Stimulated activated CD4-positive, alpha-beta T cell treated with anti-CD3 and anti-CD28 coated beads, Interleukin-15, amount 100 ng/mL, for 1 hour (primary cell): ENCODE measurements around the gene BROX.
"Not testable (repeated sequence)": the region's sequence is repeated elsewhere in the genome, so short reads cannot be mapped to it uniquely, and the experiment has no call there.

Source experiments
- DNase-seq, 2 donors: peaks; one replicate each; pipeline ENCODE4 v3.0.0-alpha.2; 2020; ENCODE audit warnings: low read depth in 1 of 2, low spot score in 1 of 2

The BROX gene, protein sequence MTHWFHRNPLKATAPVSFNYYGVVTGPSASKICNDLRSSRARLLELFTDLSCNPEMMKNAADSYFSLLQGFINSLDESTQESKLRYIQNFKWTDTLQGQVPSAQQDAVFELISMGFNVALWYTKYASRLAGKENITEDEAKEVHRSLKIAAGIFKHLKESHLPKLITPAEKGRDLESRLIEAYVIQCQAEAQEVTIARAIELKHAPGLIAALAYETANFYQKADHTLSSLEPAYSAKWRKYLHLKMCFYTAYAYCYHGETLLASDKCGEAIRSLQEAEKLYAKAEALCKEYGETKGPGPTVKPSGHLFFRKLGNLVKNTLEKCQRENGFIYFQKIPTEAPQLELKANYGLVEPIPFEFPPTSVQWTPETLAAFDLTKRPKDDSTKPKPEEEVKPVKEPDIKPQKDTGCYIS

GRCh38 chr1:222712253-222713090 is at the start of gene BROX, which contains the start of gene AIDA:
Gene BROX, plus strand, starts transcription at chr1:222712564. Its CDS starts 3,136 bp downstream, at chr1:222715700.
Gene AIDA, minus strand, starts transcription at chr1:222712491. Its CDS starts 174 bp downstream, at chr1:222712317.
- DNase-seq, result peak; percentile 92 to 98

DNA sequence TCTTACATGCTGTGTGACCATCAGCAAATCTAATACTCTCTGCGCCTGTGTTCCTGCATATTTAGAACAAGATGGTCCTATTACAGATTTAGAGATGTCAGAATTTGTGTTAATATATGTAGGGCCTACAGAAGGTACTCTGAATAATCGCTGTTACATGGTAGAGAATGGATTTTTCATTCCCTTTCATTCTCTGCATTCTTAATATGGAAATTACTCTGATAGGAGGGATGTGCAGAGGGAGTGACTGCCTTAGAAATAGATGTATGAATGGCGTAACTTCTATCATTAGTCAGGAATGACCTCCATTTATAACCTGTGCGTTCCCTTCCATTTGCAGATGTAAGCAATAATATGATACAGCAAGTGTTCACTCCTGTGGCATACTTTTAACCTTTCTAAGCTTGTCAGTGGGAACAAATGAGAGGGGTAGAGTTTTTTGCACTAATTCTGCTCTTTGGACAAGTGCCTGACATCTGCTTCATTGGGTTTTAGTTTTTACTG is 48.9 kb upstream of the BROX start:
- no peak for DNase-seq

DNA sequence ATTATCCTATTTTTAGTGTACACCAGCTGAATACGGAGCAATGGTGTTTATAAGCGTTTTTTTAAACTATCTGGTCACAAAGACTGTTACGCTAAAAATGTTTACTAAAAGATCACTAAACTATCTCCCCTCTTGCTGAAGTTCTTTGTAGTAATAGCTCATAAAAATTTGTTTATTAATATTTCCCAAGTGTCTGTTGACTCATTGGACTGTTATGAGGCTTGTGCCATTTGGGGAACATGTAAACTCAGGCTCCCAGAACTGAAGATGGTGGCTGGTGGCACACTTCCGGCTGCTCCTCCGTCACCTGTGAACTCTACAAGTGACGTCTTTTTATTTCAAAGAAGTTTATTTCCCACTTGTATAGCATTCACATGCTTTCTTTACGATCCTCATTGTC is 46.4 kb upstream of the BROX start:
- no peak for DNase-seq

- not testable (repeated sequence) for DNase-seq
Measured at GRCh38 chr1:222668184-222668583, 44.2 kb upstream of the BROX start.

DNA sequence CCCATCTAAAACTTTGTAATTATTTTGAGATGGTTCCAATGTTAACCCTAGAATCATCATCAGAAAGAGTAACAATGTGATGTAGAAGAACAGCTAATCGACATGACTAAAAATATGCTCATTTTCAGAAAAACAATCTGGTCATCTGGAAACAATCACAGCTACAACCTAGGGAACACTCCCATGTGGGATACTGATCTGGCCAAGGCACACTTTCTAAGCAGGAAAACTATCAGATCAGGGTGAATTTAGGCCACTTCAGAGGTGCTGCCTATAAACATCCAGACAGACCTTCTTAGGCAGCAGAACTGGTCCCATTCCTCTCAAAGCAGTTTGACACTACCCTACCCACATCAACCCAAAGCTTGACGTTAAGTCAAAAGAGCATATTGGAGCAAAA is 43.3 kb upstream of the BROX start:
- not testable (repeated sequence) for DNase-seq

DNA sequence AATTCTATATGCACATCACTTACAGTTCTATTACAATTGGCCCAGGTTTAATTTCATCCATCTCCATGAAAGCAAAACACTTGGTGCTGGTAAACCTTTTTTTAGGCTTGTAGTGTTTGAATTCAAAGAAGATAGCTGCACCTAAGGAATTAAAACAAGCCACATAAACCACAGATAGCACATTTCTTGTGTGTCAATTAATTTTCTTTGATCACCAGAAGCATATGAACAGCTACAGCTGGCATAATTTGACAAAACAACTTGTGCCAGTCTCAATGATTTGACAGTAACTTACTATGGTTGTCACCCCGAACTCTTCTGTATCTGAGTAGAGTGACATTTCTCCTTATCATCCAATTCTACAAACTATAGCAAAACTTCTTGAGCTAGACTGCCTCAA is 42.3 kb upstream of the BROX start:
- no peak for DNase-seq

- no peak for DNase-seq
Measured at GRCh38 chr1:222680080-222680479, 32.3 kb upstream of the BROX start.

GRCh38 chr1:222691016-222691415 is 21.3 kb upstream of the BROX start:
- no peak for DNase-seq

DNA sequence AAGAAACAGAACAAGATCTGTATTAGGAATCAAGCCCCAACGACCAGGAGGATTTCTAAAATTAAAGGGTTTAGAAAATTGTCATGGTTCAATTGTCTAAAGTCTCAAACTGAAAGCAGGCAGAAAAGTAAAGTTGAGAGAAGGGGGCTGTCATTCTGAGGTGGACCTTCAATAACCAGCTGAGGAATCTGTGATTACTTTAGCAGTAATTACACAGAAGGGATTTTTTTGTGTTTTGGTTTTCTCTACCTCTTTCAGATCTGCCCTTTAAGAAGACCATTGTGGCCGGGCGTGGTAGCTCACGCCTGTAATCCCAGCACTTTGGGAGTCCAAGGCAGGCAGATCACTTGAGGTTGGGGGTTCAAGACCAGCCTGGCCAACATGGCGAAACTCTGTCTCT is 17.4 kb upstream of the BROX start:
- no peak for DNase-seq

- DNase-seq, result no peak
Measured at GRCh38 chr1:222696741-222697140, 15.6 kb upstream of the BROX start.

DNA sequence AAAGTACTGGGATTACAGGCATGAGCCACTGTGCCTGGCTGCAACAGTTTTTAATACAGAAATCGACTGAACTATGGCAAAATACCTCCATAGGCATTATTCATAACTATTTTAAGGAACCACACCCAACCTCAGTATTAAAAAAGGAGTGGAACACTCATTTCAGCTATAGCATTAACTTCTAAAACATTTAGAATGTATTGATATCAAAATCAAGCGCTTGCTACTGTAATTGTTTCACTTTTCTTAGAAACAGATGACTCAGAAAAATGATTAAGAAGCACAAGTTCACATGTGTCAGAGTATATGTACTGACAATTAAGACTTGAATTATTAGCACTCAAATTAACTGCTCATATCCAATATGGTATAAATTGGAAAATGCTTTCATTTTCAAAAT is 15.2 kb upstream of the BROX start:
- DNase-seq, result no peak

DNA sequence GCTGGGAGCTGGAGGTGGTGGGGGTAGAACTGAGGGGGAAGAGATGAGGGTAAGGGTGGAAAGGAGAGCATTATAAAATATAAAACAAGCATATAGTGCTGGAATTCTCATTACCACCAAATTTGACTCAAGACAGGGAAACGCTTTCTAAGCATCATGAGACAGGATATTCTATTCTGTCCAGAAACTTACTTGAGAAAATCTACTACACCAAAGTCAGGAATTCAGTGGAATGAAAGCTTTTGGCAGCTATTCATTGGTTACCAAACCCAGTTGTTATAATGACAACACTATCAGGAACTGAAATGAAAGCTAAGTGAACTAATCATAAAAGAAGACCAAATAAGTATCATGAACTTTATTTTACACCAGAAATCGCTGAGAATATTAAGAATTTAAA is 14.5 kb upstream of the BROX start:
- no peak for DNase-seq

- no peak for DNase-seq
Measured at GRCh38 chr1:222702210-222702609, 10.2 kb upstream of the BROX start.

GRCh38 chr1:222704260-222704659 is 8.1 kb upstream of the BROX start:
- no peak for DNase-seq

DNA sequence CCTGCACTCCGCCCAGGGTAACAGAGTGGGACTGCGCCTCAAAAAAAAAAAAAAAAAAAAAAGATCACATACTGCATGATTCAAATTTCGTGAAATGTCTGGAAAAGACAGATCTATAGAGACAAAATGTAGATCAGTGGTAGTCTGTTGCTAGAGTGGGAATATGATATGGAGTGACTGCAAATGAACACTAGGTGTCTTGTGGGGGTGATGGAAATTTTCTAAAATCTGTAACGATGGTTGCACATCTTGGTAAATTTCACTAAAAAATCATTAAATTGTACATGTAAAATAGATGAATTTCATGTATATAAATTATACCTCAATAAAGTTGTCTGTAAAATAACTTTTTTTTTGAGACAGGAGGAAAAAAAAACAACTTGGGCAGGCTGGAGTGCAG is 5.5 kb upstream of the BROX start:
- DNase-seq, result no peak

DNA sequence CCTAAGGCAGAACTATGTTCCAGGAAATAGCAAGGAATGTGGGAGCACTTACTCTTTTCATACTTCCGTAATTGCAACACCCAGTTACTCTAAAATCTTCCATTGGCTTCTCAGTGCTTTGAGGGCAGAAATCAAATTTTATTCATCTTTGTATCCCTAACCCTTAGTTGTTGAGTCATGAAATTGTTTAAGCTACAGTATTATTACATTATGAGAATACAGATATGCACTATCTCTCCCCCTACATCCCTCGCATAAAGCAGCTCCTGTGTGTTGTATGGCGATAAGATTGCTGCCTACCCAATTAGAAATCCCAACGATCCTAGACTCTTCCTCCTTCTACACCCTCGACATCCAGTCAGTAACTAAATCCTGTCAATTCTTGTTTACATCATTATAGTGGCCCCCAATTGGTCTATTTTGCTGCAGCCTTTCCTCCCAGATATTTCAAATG is 2.6 kb upstream of the BROX start:
- DNase-seq, result no peak

DNA sequence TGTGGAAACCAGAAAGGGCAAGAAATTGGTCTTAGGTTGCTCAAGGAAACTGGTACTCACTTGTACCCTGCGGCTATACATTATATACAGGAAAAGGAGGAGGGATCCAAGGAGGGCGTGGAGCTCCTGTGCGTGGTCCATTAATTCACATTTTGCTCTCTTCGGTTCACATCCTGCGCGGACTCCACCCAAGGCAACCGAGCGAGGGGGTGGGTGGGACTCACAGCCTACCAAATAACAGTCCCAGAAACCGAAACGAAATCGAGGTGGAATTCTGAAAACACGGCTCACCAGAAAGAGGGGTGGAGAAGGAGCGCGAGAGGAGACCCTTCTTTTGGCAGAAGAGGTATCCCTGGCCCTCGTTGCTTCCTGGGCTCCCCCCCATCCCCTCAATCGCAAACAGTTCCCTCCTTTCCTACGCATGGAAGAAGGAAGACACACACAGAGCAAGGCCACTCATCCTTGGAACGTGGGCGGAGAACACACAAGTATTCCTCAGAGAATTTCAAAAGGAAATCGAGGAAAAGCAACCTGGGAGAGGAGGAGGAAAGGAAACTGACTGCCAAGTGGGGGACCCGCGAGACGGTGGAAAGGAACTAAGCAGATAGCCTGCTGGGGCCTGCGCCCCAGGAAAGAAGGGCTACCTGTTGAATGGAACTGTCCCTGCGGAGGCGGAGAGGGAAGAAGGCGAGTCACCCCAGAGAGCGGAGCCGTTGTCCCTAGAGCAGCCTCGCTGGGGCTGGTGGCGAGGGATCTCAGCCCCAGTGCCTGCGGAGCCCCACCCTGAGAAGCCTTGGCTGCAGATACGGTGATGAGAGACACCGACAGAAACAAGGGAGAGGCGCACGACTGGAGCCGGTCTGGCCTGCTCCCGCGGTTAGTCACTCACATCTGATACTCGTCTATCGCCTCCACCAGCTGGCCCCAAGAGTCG is 778 bp upstream of the BROX start:
- DNase-seq, result peak; percentile 23 to 29

DNA sequence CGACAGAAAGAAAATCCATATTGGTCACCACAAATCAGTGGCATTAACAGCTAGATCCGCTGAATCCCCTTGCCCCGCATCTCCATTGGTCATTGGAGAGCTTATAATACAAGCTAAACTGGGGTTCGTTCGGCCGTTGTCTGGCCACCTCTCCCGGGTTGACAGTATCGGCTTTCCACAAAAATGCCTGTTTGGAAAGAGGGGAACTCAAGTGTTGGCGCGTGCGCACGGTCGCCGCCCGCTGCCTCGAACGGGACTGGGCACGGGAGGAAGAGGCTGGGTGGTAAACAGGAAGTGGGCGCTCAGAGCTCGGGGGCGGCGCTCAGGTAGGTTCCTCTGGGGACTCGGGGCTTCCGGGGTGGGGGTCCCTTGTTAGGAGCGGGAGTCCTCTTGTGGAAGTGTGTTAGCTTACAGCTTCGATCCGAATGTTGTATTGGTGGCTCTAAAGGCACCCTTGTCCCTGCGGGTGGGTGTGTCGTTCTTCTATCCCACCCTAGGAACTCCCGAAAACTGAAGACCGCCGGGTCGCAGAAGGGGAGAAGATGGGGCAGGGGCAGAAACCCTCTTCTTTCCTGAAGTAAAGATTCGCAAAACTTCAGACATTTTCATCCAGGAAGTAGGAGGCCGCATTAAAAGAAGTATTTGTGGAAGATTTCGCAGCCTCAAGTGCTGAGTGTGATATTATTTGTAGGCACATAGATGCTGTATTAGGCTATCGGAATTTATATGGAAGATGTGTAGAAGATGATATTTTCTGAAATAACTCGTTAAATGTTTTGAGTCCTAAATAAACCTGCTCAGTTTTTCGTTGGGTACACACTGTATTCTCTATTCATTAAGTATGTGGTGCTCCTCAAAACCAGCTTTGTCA is 962 bp downstream of the BROX start:
- peak; percentile 77 for DNase-seq

- no peak for DNase-seq
Measured at GRCh38 chr1:222716393-222716792, 4.0 kb downstream of the BROX start.

DNA sequence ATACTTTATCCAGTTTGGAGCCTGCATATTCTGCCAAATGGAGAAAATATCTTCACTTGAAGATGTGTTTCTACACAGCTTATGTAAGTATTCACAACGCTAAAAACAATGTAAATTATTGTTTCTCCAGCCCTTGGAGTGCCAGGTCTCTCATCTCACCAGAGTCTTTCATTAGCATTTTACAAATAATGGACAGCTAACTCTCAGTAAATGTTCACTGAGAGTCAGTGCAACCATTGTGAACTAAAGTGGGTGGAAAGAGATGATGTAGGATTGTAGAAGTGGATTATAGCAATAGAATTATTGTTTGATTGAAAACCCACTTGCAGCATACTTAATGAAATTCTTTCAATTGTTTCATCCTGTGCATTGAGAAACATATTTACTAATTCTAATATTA is 16.4 kb downstream of the BROX start:
- no peak for DNase-seq
